Measurements from ENCODE around the gene MYL12B. TPM values are rescaled to one million over a fixed set of nuclear protein-coding genes. Genes with fewer than 3 reads are reported as not detected.

MYL12B gene
- total RNA-seq, 1 donor from 2014 or later: 239 TPM

- H3K9me3 Mint-ChIP-seq: no peaks in the 10 kb centered on the region
- no peak overlapping the region for H3K4me3 Mint-ChIP-seq
- intact Hi-C loops (cut with micrococcal nuclease): loop anchor here (1.0 to 5.0 kb wide), 7 partner anchors 16 to 716 kb away; no protein-coding TSS in a partner anchor
- H3K27ac Mint-ChIP-seq: no peak overlapping the region
- peaks cover 4% of the 10 kb centered on the region for H3K4me1 Mint-ChIP-seq
- H3K27me3 Mint-ChIP-seq: peaks cover 3% of the 10 kb centered on the region
- H3K36me3 Mint-ChIP-seq (ENCODE audit: low read depth): peaks cover 12% of the 10 kb centered on the region
- peak; percentile 79 for DNase-seq
These were observed 19.8 kb downstream of the MYL12B start for GRCh38 chr18:3281456-3282400.

DNA sequence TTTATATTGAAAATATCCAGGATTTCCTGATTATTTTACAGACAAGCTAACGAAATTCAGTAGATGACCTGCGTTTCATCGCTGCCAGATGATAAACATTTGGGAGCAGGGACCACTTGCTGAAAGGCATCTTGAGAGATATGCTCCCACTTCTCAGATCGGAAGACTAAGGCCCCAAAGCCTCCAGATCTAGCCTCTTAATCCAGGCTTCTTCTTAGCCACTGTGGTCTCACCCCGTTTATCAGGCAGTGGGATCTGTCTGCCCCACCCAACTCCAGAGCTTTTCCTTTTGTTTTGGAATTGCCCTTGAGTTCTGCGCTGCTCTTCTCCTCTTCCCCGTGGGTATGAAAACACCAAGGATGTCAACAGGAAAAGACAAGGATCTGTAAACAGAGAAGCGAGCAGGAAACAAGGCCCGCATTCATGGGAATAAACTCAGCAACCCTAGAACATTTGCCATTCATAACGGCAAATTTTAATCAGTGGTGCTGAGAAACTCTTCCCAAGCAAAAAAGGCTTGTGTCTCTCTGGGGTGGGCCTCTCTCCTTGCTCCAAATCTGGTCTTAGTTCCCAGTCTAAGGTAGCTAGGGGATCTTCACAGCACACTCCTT, 21.4 kb downstream of the MYL12B start:
- peak; percentile 37 for DNase-seq
- Mint-ChIP-seq H3K27ac (no peak overlapping the region), H3K4me1 (peaks cover 4% of the 10 kb centered on the region), H3K4me3 (no peak overlapping the region), H3K27me3 (peaks cover 5% of the 10 kb centered on the region), H3K36me3 (ENCODE audit: low read depth) (peaks cover 2% of the 10 kb centered on the region), H3K9me3 (no peaks in the 10 kb centered on the region)
- intact Hi-C loops (cut with micrococcal nuclease): loop anchor here (5.0 kb wide), 1 partner anchor 714 kb away; no protein-coding TSS in a partner anchor

DNA sequence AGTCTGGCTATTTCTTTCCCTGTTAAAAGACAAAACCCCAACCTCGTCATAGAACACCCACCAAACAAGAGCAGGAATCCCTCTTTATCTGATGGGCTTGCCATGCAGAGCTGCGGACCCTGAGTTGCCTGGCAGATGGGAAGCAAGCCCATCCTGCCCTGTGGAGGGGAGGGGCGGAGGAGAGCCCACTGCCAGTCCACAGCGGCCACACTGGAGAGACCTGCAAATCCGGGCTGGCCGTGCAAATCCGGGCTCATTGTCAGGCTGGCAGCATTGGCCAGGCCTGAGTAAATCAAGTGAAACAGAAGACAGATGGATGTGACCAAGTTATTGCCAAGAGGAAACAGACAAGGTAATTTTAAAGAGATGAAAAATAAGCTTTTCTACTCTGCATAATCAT, 22.0 kb downstream of the MYL12B start:
- intact Hi-C loops (cut with micrococcal nuclease): loop anchor here (5.0 kb wide), 1 partner anchor 713 kb away; no protein-coding TSS in a partner anchor
- no peaks in the 10 kb centered on the region for H3K9me3 Mint-ChIP-seq
- no peak overlapping the region for H3K27ac Mint-ChIP-seq
- H3K4me1 Mint-ChIP-seq: peaks cover 4% of the 10 kb centered on the region
- H3K36me3 Mint-ChIP-seq (ENCODE audit: low read depth): no peaks in the 10 kb centered on the region
- no peak overlapping the region for H3K4me3 Mint-ChIP-seq
- peak; percentile 44 for DNase-seq
- peaks cover 6% of the 10 kb centered on the region for H3K27me3 Mint-ChIP-seq

GRCh38 chr18:3284501-3284900, 22.6 kb downstream of the MYL12B start:
- intact Hi-C loops (cut with micrococcal nuclease): loop anchor here (5.0 kb wide), 1 partner anchor 713 kb away; no protein-coding TSS in a partner anchor
- DNase-seq: peak; percentile 36
- Mint-ChIP-seq H3K4me1 (peaks cover 2% of the 10 kb centered on the region), H3K27me3 (peaks cover 7% of the 10 kb centered on the region), H3K27ac (no peak overlapping the region), H3K36me3 (ENCODE audit: low read depth) (no peaks in the 10 kb centered on the region), H3K4me3 (no peak overlapping the region), H3K9me3 (no peaks in the 10 kb centered on the region)

DNA sequence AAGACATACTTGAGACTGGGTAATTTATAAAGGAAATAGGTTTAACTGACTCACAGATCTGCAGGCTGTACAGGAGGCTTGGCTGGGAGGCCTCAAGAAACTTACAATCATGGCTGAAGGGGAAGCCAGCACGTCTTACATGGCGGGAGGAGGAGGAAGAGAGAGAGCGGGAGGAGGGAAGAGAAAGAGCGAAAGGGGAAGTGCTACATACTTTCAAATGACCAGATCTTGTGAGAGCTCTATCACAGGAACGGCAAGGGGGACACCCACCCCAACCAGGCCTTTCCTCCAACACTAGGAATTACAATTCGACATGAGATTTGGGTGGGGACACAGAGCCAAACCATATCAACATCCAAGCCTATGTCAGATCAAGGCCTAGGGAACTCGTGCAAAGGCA, 24.2 kb downstream of the MYL12B start:
- no peaks in the 10 kb centered on the region for H3K36me3 Mint-ChIP-seq (ENCODE audit: low read depth)
- no peak overlapping the region for H3K4me3 Mint-ChIP-seq
- DNase-seq: peak; percentile 49
- H3K27ac Mint-ChIP-seq: no peak overlapping the region
- H3K27me3 Mint-ChIP-seq: peaks cover 11% of the 10 kb centered on the region
- intact Hi-C loops (cut with micrococcal nuclease): no loop called here
- H3K9me3 Mint-ChIP-seq: peaks cover 2% of the 10 kb centered on the region
- peaks cover 2% of the 10 kb centered on the region for H3K4me1 Mint-ChIP-seq

GRCh38 chr18:3293196-3293951, 31.4 kb downstream of the MYL12B start:
- Mint-ChIP-seq H3K4me3 (no peak overlapping the region), H3K4me1 (peaks cover 11% of the 10 kb centered on the region), H3K27ac (no peak overlapping the region), H3K36me3 (ENCODE audit: low read depth) (no peaks in the 10 kb centered on the region), H3K9me3 (peaks cover 12% of the 10 kb centered on the region), H3K27me3 (peaks cover 16% of the 10 kb centered on the region)
- DNase-seq: no peak
- intact Hi-C loops (cut with micrococcal nuclease): no loop called here

DNA sequence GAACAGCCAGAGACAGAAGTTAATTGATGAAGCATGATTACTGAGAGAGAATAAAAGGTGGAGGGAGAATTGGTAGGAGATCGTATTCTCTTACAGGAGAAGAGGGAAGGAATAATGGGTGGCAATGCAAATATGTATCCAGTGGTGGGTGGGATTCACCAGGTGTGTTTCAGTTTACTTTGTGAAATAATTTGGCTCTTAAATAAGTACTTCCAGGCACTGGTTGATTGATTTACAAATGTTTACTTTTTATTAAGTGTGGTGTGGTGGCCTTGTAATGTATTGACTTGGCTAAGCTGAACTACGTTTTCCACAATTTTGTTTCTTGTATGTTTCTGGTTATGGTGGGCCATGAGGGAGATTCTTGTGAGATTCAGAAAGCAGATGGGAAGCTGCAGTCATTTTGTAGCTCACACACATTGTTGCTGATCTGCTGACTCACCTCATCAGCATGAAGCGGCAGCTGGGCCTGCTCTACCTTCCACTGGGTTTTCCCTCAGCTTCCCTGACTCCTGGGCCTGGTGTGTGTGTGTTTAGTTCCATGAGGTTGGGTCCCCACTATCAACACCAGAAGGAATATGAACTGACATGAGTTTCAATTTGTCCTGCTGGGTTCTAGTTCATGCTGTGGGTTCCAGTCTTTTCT, 32.6 kb downstream of the MYL12B start:
- Mint-ChIP-seq H3K4me1 (peaks cover 11% of the 10 kb centered on the region), H3K4me3 (no peak overlapping the region), H3K27me3 (peaks cover 22% of the 10 kb centered on the region), H3K27ac (no peak overlapping the region), H3K36me3 (ENCODE audit: low read depth) (no peaks in the 10 kb centered on the region), H3K9me3 (peaks cover 12% of the 10 kb centered on the region)
- intact Hi-C loops (cut with micrococcal nuclease): loop anchor here (5.0 kb wide), 1 partner anchor 373 kb away; no protein-coding TSS in a partner anchor
- no peak for DNase-seq

DNA sequence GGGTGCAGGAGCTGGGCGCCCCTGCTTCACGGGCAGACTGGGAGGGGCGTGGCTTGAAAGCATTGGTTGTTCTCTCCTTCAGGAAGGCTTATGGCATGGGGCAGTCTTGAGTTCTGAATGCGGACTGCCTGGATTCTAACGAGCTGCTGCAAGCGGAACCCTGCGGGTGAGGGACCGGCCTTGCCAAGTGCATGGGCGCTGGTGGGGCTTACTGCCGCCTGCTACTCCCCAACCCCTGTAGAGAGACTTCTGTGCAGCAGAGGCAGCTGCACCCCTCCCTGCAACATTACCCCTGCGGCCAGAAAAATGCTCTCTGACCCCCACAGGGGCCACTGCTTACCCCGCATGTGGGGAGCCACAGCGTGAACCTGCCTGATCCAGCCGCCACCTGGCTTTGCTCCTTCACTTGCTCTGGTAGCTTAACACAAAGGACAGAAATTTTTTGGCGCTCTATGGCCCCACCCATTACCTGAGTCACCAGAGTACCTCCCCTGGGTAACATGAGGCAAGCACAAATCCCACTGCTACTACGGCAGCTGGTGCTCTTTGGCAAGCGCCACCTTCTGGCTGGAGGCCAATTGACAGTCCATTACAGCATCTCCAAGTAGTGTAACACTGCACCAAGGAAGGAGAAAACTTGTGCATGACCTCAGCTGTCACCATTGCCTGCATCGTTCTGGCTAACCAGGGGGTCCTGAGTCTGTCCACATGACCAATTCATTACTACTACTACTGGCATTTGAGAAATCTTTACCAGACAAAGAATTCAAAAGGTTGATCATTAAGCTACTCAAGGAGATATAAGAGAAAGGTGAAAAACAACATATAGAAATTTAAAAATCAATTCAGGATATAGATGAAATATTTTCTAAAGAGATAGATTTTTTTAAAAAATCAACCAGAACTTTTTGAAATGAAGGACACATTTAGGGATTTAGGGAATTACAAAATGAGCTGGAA, 35.4 kb downstream of the MYL12B start:
- peak; percentile 98 for DNase-seq
- H3K9me3 Mint-ChIP-seq: peaks cover 17% of the 10 kb centered on the region
- peak overlapping the region; percentile 93 for H3K4me3 Mint-ChIP-seq
- no peaks in the 10 kb centered on the region for H3K36me3 Mint-ChIP-seq (ENCODE audit: low read depth)
- intact Hi-C loops (cut with micrococcal nuclease): loop anchor here (1.0 to 5.0 kb wide), 6 partner anchors 8 to 370 kb away; partner anchors contain the start of gene MYL12B
- H3K4me1 Mint-ChIP-seq: peaks cover 11% of the 10 kb centered on the region
- H3K27ac Mint-ChIP-seq: peak overlapping the region; percentile 82
- peaks cover 32% of the 10 kb centered on the region for H3K27me3 Mint-ChIP-seq

GRCh38 chr18:3304832-3305231, 42.9 kb downstream of the MYL12B start:
- no peaks in the 10 kb centered on the region for H3K36me3 Mint-ChIP-seq (ENCODE audit: low read depth)
- H3K4me3 Mint-ChIP-seq: peak overlapping the region; percentile 18
- peaks cover 19% of the 10 kb centered on the region for H3K4me1 Mint-ChIP-seq
- peaks cover 26% of the 10 kb centered on the region for H3K27me3 Mint-ChIP-seq
- H3K27ac Mint-ChIP-seq: peak overlapping the region; percentile 92
- H3K9me3 Mint-ChIP-seq: peaks cover 18% of the 10 kb centered on the region
- intact Hi-C loops (cut with micrococcal nuclease): loop anchor here (1.0 to 2.0 kb wide), 4 partner anchors 8 to 290 kb away; no protein-coding TSS in a partner anchor
- no peak for DNase-seq

DNA sequence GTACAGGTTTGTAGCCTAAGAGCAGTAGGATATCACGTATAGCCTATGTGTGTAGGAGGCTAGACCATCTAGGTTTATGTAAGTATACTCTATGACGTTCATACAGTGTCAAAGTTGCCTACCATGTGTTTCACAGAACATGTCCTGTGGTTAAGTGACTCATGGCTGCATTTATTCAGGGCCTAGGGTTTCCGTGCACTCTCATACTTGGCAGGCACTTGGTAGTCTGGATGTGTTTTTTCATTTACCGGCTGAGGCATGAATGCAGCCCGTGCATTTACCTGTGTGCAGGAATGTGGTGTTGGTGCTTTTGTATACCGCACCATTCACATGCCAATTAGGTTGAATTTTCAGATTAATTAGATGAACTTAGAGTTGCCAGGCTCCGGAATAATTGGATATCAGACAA, 43.4 kb downstream of the MYL12B start:
- H3K27me3 Mint-ChIP-seq: peaks cover 22% of the 10 kb centered on the region
- H3K4me1 Mint-ChIP-seq: peaks cover 19% of the 10 kb centered on the region
- H3K27ac Mint-ChIP-seq: peak overlapping the region; percentile 92
- DNase-seq: peak; percentile 85
- intact Hi-C loops (cut with micrococcal nuclease): loop anchor here (1.0 to 2.0 kb wide), 4 partner anchors 8 to 289 kb away; no protein-coding TSS in a partner anchor
- H3K36me3 Mint-ChIP-seq (ENCODE audit: low read depth): no peaks in the 10 kb centered on the region
- peaks cover 15% of the 10 kb centered on the region for H3K9me3 Mint-ChIP-seq
- peak overlapping the region; percentile 60 for H3K4me3 Mint-ChIP-seq

DNA sequence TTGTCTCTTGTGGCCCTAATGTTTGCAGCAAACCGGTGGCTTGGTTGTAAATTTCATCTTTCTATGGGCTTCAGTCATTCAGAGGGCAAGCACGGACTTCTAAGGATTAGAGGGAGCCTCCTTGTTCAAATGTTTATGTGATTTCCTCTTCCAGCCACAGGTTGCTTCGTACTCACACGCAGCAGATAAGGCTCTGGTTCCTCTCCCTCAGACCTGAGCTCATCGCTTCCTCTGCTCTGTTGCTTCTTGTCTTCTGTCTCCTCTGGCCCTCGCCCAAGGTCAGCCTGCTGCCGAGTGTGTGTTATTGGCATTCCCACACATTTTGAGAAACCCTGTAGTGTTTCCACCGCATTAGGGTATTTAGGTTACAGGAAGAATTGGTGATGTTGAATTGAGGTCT, 44.0 kb downstream of the MYL12B start:
- Mint-ChIP-seq H3K27me3 (peaks cover 16% of the 10 kb centered on the region), H3K4me3 (peak overlapping the region; percentile 60), H3K4me1 (peaks cover 19% of the 10 kb centered on the region), H3K27ac (peak overlapping the region; percentile 92), H3K9me3 (peaks cover 15% of the 10 kb centered on the region), H3K36me3 (ENCODE audit: low read depth) (no peaks in the 10 kb centered on the region)
- intact Hi-C loops (cut with micrococcal nuclease): loop anchor here (1.0 to 2.0 kb wide), 4 partner anchors 9 to 289 kb away; no protein-coding TSS in a partner anchor
- peak; percentile 64 for DNase-seq

- H3K4me3 Mint-ChIP-seq: peak overlapping the region; percentile 34
- H3K27me3 Mint-ChIP-seq: peaks cover 12% of the 10 kb centered on the region
- peaks cover 10% of the 10 kb centered on the region for H3K9me3 Mint-ChIP-seq
- intact Hi-C loops (cut with micrococcal nuclease): no loop called here
- peak overlapping the region; percentile 92 for H3K27ac Mint-ChIP-seq
- no peaks in the 10 kb centered on the region for H3K36me3 Mint-ChIP-seq (ENCODE audit: low read depth)
- no peak for DNase-seq
- peaks cover 19% of the 10 kb centered on the region for H3K4me1 Mint-ChIP-seq
These were observed 44.5 kb downstream of the MYL12B start for GRCh38 chr18:3306391-3306790.

All from activated CD4-positive, alpha-beta T cell treated with anti-CD3 and anti-CD28 coated beads, Interleukin-2, amount 10 ng/mL, durations not matched to agents 24 days and 14 days (primary cell).